Right lobe of liver (tissue), 4 donors: ENCODE measurements around the gene SURF4.

ENCODE experiments used
- POLR2A ChIP-seq: fragments of 450-650 bp; IDR thresholded peaks from one replicate; pipeline ENCODE4 v1.6.1; 2017; ENCODE audit warnings: antibody characterized with exemption, mild to moderate bottlenecking
- TF ChIP-seq, protein P1 (sequence below), 4 donors: fragments of 200-600 bp in 3 of 4; fragments of 450-650 bp in 1 of 4; IDR thresholded peaks; one replicate each; pipeline versions ENCODE4 v1.5.1 to v1.8.0; 2016 to 2022; ENCODE audit warnings: antibody characterized with exemption in 4 of 4, mild to moderate bottlenecking in 2 of 4
- donor health status: DM: no; HTN: no; CAD: no.
- donor health status: DM: no; HTN: no; CAD: no.
- donor health status: DM: no; HTN: yes; CAD: no.

DNA sequence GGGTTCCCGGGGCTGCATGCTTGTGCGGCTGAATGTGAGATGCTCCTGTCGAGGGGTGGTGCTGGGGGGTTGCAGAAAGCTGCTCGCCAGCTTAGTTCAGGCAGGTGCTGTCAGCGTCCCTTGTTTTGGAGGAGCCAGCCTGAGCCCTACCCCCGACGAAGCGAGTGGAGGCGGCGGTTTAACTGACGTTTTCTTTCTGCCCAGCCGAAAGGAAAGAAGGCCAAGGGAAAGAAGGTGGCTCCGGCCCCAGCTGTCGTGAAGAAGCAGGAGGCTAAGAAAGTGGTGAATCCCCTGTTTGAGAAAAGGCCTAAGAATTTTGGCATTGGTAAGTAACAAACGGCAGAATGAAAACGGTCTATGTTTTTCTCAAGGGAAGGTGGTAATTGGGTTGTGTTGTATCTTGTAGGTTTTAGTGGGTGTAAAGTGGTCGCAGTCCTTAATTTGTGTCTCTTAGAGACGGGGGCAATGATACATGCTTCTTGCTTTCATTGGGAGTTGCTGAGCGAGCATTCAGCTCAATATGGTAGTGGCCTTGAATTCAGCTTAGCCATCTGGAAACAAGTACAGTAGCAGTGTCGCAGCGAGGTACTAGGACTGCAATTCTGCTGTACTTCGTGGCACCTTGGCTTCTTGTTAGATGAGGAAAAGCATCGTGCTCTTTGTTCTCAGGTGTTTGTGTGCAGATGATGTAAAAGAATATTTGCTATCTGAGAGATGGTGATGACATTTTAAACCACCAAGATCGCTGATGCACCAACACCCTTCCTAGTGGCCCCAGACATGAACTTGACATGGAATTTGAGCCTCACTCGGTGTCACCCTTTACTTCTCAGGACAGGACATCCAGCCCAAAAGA is 26.9 kb downstream of the SURF4 start:
- TF ChIP-seq, protein P1, sequence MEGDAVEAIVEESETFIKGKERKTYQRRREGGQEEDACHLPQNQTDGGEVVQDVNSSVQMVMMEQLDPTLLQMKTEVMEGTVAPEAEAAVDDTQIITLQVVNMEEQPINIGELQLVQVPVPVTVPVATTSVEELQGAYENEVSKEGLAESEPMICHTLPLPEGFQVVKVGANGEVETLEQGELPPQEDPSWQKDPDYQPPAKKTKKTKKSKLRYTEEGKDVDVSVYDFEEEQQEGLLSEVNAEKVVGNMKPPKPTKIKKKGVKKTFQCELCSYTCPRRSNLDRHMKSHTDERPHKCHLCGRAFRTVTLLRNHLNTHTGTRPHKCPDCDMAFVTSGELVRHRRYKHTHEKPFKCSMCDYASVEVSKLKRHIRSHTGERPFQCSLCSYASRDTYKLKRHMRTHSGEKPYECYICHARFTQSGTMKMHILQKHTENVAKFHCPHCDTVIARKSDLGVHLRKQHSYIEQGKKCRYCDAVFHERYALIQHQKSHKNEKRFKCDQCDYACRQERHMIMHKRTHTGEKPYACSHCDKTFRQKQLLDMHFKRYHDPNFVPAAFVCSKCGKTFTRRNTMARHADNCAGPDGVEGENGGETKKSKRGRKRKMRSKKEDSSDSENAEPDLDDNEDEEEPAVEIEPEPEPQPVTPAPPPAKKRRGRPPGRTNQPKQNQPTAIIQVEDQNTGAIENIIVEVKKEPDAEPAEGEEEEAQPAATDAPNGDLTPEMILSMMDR (IDR thresholded peaks at IDR 0.05): no peak
- TF ChIP-seq POLR2A: no peak
